SU-DHL-6 (cell line): ENCODE data around the gene STK39.

ENCODE experiments used
- CTCF ChIP-seq: fragments of 200-600 bp; sonication (generic); IDR thresholded peaks from one replicate; pipeline ENCODE4 v1.5.1; 2017; ENCODE audit warnings: antibody characterized with exemption, mild to moderate bottlenecking, low read length, moderate library complexity; ENCODE audit not compliant: insufficient read depth, poor library complexity, severe bottlenecking
- EZH2phosphoT487 ChIP-seq: fragments of 200-600 bp; sonication (generic), shearing (Covaris generic); conservative IDR thresholded peaks from 2 replicates; pipeline ENCODE4 v1.6.1; 2018; ENCODE audit warnings: mild to moderate bottlenecking, antibody characterized with exemption, low read length, moderate library complexity, mixed read lengths

GRCh38 chr2:167954495-167954894 is 292.9 kb downstream of the STK39 start:
- TF ChIP-seq CTCF (no peak), EZH2phosphoT487 (no peak)
